Liver (tissue), 9 donors: ENCODE results near the gene NTMT1. TPM values are rescaled to one million over a fixed set of nuclear protein-coding genes. Genes with fewer than 3 reads are reported as not detected.

Source experiments
- DNase-seq: peaks from one replicate; pipeline ENCODE4 v3.0.0-alpha.2; 2017; ENCODE audit warnings: low spot score
- H3K27ac ChIP-seq, 2 donors: one replicate each; pipeline ENCODE4 v1.7.0; 2013; ENCODE audit warnings: inconsistent platforms in 2 of 2, low read length in 2 of 2, control low read depth in 1 of 2, low read depth in 1 of 2, mild to moderate bottlenecking in 1 of 2
- H3K27me3 ChIP-seq, 4 donors: one replicate each; pipeline versions ENCODE4 v1.6.1 to v1.7.0; 2013; ENCODE audit warnings: low read length in 3 of 4, inconsistent platforms in 1 of 4, mild to moderate bottlenecking in 1 of 4, moderate library complexity in 1 of 4; ENCODE audit not compliant: control insufficient read depth in 4 of 4, insufficient read depth in 4 of 4
- H3K36me3 ChIP-seq, 4 donors: one replicate each; pipeline versions ENCODE4 v1.6.1 to v1.7.0; 2013; ENCODE audit warnings: low read length in 3 of 4, mild to moderate bottlenecking in 3 of 4, low read depth in 1 of 4, moderate library complexity in 1 of 4; ENCODE audit not compliant: control insufficient read depth in 4 of 4, insufficient read depth in 3 of 4
- H3K4me1 ChIP-seq, 4 donors: one replicate each; pipeline versions ENCODE4 v1.6.1 to v1.7.0; 2013; ENCODE audit warnings: low read length in 3 of 4, mild to moderate bottlenecking in 3 of 4, moderate library complexity in 1 of 4; ENCODE audit not compliant: control insufficient read depth in 4 of 4, insufficient read depth in 4 of 4
- H3K4me3 ChIP-seq, 3 donors: one replicate each; pipeline versions ENCODE4 v1.6.1 to v1.7.0; 2013; ENCODE audit warnings: low read length in 3 of 3, control low read depth in 1 of 3, low read depth in 1 of 3, mild to moderate bottlenecking in 1 of 3
- H3K9ac ChIP-seq, 2 donors: one replicate each; pipeline ENCODE4 v1.7.0; 2013; ENCODE audit warnings: low read length in 2 of 2, mild to moderate bottlenecking in 2 of 2, moderate library complexity in 2 of 2, control low read depth in 1 of 2, low read depth in 1 of 2
- H3K9me3 ChIP-seq, 4 donors: one replicate each; pipeline versions ENCODE4 v1.6.1 to v1.7.0; 2013; ENCODE audit warnings: low read length in 3 of 4; ENCODE audit not compliant: control insufficient read depth in 4 of 4
- EGR1 ChIP-seq, 2 donors: IDR thresholded peaks; 2 replicates each; pipeline ENCODE4 v1.6.1; 2016 to 2018; ENCODE audit warnings: antibody characterized with exemption in 2 of 2, low read depth in 2 of 2
- FOXA1 ChIP-seq: IDR thresholded peaks from 2 replicates; pipeline ENCODE4 v1.6.1; 2016; ENCODE audit warnings: antibody characterized with exemption
- FOXA2 ChIP-seq: IDR thresholded peaks from 2 replicates; pipeline ENCODE4 v1.6.1; 2016; ENCODE audit warnings: antibody characterized with exemption
- GABPA ChIP-seq, 2 donors: IDR thresholded peaks in 1 of 2; conservative IDR thresholded peaks in 1 of 2; 2 replicates each; pipeline ENCODE4 v1.6.1; 2016; ENCODE audit warnings: antibody characterized with exemption in 2 of 2, mild to moderate bottlenecking in 1 of 2, moderate library complexity in 1 of 2
- HNF4G ChIP-seq: IDR thresholded peaks from 2 replicates; pipeline ENCODE4 v1.6.1; 2016; ENCODE audit warnings: antibody characterized with exemption
- JUND ChIP-seq, 2 donors: IDR thresholded peaks; 2 replicates each; pipeline ENCODE4 v1.6.1; 2016; ENCODE audit warnings: antibody characterized with exemption in 2 of 2
- RAD21 ChIP-seq, 2 donors: IDR thresholded peaks; 2 replicates each; pipeline ENCODE4 v1.6.1; 2016; ENCODE audit warnings: antibody characterized with exemption in 2 of 2, mild to moderate bottlenecking in 2 of 2
- RXRA ChIP-seq, 2 donors: IDR thresholded peaks; 2 replicates each; pipeline ENCODE4 v1.6.1; 2017 to 2018; ENCODE audit warnings: antibody characterized with exemption in 2 of 2, mild to moderate bottlenecking in 1 of 2
- SP1 ChIP-seq: IDR thresholded peaks from 2 replicates; pipeline ENCODE4 v1.6.1; 2018; ENCODE audit warnings: antibody characterized with exemption, mild to moderate bottlenecking
- TAF1 ChIP-seq: conservative IDR thresholded peaks from 2 replicates; pipeline ENCODE4 v1.6.1; 2016; ENCODE audit warnings: antibody characterized with exemption, mild to moderate bottlenecking
- YY1 ChIP-seq: IDR thresholded peaks from 2 replicates; pipeline ENCODE4 v1.6.1; 2016; ENCODE audit warnings: antibody characterized with exemption, mild to moderate bottlenecking
- WGBS: extraction: QIAGEN DNeasy Blood & Tissue Kit; methylation state at CpG from one replicate; pipeline ENCODE4 v1.1.7; 2013; 5-methylcytosine and 5-hydroxymethylcytosine counted together
- polyA plus RNA-seq, 2 donors: library from polyadenylated mRNA; stranded (reverse) in 1 of 2; unstranded in 1 of 2; fragments of 200-250 nt in 1 of 2; fragments of >200 nt in 1 of 2; fragmentation: Nextera tagmentation in 1 of 2; extraction: Ambion mirVana in 1 of 2; gene quantifications; one replicate each; pipeline versions ENCODE4 v1.2.1 to v1.2.3, GENCODE V29; 2013 to 2015
- total RNA-seq, 2 donors: library from RNA; depleted of rRNA; stranded (reverse); fragments of >200 nt; gene quantifications; one replicate each; pipeline ENCODE4 v1.2.3, GENCODE V29; 2014
- TF ChIP-seq, protein P1 (sequence below): IDR thresholded peaks from 2 replicates; pipeline ENCODE4 v1.6.1; 2016; ENCODE audit warnings: antibody characterized with exemption
- TF ChIP-seq, protein P2 (sequence below): IDR thresholded peaks from 2 replicates; pipeline ENCODE4 v1.6.1; 2016; ENCODE audit warnings: antibody characterized with exemption
- TF ChIP-seq, protein P3 (sequence below): IDR thresholded peaks from 2 replicates; pipeline ENCODE4 v1.6.1; 2016; ENCODE audit warnings: antibody characterized with exemption
- TF ChIP-seq, protein P4 (sequence below): IDR thresholded peaks from 2 replicates; pipeline ENCODE4 v1.6.1; 2016; ENCODE audit warnings: antibody characterized with exemption, mild to moderate bottlenecking
- donor health status: healthy.
- donor health status: healthy.
- donor health status: healthy.
- donor health status: healthy.
- donor health status: healthy.

NTMT1 gene
- total and polyA plus RNA-seq, 4 donors: 13.1 to 42.5 (median 26.2) TPM

DNA sequence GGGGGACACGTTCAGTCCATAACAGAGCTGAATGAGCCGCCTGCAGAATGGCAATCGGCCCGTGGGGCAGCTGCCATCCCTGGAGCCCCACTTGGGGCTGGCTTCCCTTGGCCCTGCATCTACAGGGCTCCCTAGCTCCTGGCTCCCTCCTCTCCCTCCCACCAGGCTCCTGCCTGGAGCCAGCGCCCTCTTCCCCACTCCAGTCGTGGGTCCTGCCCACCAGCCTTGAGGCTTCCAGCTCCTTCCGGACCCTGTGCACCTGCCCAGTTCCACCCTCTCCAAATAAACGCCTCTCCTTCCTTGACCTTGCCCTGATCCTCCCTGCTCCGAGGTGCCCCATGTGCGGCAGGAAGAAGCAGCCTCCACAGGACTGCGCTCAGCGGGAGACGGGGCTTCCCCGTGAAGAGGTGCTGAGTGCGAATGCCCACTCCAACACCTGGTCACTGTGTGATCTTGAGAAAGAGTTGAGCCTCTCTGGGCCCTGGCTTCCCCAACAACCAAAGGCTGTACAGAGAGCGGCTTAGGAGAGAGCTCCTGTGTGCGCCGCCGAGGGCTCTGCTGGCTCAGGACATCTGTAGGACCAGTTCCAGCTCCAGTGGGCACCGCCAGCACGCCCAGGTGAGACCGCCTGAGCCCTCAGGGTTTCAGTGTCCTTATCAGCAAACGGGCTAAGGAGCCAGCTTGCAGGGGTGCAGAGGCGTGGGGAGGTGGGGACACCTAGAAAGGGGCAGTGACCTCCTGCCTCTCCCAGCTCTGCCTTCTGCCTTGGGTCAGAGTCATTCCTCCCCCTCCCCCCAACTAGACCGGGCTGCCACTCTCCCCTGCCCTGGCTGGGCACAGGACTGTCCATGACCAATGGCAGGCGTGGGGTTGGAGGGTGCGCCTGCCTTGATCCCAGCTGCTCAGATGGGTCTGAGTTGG is 17.1 kb upstream of the NTMT1 start:
- Histone ChIP-seq H3K4me3 (no peak overlapping the region), H3K4me1 (peaks cover 10 to 33% (median 22%) of the 10 kb centered on the region in 4 donors)

DNA sequence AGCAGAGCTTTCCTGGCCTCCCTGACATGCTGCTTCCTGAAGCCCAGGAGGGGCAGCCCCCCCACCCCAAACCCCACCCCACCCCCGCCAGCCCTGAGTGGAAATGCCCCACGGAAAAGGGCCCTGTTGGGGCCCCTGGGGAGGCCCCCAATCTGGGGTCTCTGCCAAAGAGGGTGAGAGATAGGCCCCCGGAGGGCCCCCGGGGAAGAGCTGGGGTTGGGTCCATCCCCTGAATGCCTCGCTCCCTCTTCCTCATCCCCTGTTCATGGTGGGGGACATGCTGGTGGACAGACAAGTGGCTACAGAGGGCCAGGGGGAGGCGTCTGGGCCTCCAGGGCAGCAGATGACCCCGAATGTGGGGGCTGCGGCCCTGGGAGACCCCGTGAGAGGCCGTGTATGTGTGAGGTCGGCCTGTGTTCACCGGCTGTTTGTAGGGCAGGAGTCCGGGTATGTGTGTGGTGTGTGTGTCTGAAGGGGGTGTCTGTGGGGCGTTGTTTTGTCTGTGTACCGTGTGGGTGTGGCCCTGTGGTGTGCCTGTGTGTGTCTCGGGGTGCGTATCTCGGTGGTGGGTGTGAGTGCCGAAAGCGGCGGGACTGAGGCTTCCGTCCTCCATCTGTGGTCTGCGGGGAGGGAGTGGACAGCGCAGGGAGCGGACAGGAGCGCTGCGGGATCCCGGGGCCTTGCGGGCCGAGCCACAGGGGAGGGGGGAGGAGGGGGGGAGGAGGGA is 16.3 kb upstream of the NTMT1 start:
- Histone ChIP-seq H3K9ac (peak overlapping the region; percentile 18 to 41), H3K4me3 (peak overlapping the region in 1 of 3 donors; percentile 63), H3K4me1 (peaks cover 10 to 33% (median 22%) of the 10 kb centered on the region in 4 donors), H3K36me3 (no peaks in the 10 kb centered on the region), H3K9me3 (no peaks in the 10 kb centered on the region), H3K27me3 (no peaks in the 10 kb centered on the region), H3K27ac (peak overlapping the region; percentile 74 to 78)
- WGBS: 27% methylated on average over 28 of the region's 30 CpGs
- TF ChIP-seq EGR1 (IDR thresholded peaks at IDR 0.05; ENCODE audit: low read depth in 2 of 2): no peak
- DNase-seq: no peak

More for the DNA sequence above, 17.1 kb upstream of the NTMT1 start:
- Histone ChIP-seq H3K9me3 (no peaks in the 10 kb centered on the region), H3K27ac (peak overlapping the region; percentile 37 to 67), H3K9ac (no peak overlapping the region), H3K36me3 (no peaks in the 10 kb centered on the region), H3K27me3 (no peaks in the 10 kb centered on the region)
- DNase-seq: no peak
- TF ChIP-seq EGR1 (IDR thresholded peaks at IDR 0.05; ENCODE audit: low read depth in 2 of 2): no peak
- no peak for TF ChIP-seq JUND (IDR thresholded peaks at IDR 0.05)
- TF ChIP-seq, protein P1, sequence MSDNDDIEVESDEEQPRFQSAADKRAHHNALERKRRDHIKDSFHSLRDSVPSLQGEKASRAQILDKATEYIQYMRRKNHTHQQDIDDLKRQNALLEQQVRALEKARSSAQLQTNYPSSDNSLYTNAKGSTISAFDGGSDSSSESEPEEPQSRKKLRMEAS: no peak
- no peak for TF ChIP-seq TAF1
- no peak for TF ChIP-seq SP1
- peak in 1 of 2 donors; percentile 6 for TF ChIP-seq RXRA (IDR thresholded peaks at IDR 0.05)
- no peak for TF ChIP-seq GABPA (IDR thresholded peaks at IDR 0.05 in 1 of 2, conservative IDR thresholded peaks at IDR 0.05 in 1 of 2)
- TF ChIP-seq, protein P2, sequence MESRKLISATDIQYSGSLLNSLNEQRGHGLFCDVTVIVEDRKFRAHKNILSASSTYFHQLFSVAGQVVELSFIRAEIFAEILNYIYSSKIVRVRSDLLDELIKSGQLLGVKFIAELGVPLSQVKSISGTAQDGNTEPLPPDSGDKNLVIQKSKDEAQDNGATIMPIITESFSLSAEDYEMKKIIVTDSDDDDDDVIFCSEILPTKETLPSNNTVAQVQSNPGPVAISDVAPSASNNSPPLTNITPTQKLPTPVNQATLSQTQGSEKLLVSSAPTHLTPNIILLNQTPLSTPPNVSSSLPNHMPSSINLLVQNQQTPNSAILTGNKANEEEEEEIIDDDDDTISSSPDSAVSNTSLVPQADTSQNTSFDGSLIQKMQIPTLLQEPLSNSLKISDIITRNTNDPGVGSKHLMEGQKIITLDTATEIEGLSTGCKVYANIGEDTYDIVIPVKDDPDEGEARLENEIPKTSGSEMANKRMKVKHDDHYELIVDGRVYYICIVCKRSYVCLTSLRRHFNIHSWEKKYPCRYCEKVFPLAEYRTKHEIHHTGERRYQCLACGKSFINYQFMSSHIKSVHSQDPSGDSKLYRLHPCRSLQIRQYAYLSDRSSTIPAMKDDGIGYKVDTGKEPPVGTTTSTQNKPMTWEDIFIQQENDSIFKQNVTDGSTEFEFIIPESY: no peak
- TF ChIP-seq, protein P3, sequence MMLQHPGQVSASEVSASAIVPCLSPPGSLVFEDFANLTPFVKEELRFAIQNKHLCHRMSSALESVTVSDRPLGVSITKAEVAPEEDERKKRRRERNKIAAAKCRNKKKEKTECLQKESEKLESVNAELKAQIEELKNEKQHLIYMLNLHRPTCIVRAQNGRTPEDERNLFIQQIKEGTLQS: no peak
- WGBS: 77% methylated on average over 27 of the region's 27 CpGs

DNA sequence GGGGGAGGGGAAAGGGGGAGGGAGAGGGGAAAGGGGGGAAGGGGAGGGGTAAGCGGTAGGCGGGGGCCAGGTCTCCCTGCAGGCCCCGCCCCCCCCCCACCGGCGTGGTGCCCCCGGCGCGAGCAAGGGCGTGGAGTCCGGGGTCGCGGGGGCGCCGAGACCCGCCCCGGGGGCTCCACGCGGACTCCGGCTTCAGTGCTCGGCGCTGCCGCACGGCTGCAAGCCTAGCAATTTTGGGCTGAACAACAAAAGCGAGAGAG is 15.8 kb upstream of the NTMT1 start:
- no peaks in the 10 kb centered on the region for H3K9me3 ChIP-seq
- H3K36me3 ChIP-seq: no peaks in the 10 kb centered on the region
- TF ChIP-seq, protein P4, sequence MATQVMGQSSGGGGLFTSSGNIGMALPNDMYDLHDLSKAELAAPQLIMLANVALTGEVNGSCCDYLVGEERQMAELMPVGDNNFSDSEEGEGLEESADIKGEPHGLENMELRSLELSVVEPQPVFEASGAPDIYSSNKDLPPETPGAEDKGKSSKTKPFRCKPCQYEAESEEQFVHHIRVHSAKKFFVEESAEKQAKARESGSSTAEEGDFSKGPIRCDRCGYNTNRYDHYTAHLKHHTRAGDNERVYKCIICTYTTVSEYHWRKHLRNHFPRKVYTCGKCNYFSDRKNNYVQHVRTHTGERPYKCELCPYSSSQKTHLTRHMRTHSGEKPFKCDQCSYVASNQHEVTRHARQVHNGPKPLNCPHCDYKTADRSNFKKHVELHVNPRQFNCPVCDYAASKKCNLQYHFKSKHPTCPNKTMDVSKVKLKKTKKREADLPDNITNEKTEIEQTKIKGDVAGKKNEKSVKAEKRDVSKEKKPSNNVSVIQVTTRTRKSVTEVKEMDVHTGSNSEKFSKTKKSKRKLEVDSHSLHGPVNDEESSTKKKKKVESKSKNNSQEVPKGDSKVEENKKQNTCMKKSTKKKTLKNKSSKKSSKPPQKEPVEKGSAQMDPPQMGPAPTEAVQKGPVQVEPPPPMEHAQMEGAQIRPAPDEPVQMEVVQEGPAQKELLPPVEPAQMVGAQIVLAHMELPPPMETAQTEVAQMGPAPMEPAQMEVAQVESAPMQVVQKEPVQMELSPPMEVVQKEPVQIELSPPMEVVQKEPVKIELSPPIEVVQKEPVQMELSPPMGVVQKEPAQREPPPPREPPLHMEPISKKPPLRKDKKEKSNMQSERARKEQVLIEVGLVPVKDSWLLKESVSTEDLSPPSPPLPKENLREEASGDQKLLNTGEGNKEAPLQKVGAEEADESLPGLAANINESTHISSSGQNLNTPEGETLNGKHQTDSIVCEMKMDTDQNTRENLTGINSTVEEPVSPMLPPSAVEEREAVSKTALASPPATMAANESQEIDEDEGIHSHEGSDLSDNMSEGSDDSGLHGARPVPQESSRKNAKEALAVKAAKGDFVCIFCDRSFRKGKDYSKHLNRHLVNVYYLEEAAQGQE: no peak
- TF ChIP-seq HNF4G: no peak
- no peak for TF ChIP-seq FOXA2
- no peak for TF ChIP-seq EGR1 (IDR thresholded peaks at IDR 0.05; ENCODE audit: low read depth in 2 of 2)
- TF ChIP-seq, protein P2: no peak
- TF ChIP-seq, protein P3: no peak
- TF ChIP-seq TAF1: no peak
- TF ChIP-seq RAD21 (IDR thresholded peaks at IDR 0.05): no peak
- TF ChIP-seq GABPA (IDR thresholded peaks at IDR 0.05 in 1 of 2, conservative IDR thresholded peaks at IDR 0.05 in 1 of 2): no peak
- TF ChIP-seq FOXA1: no peak
- TF ChIP-seq SP1: no peak
- TF ChIP-seq YY1: no peak
- peaks cover 10 to 33% (median 22%) of the 10 kb centered on the region in 4 donors for H3K4me1 ChIP-seq
- H3K4me3 ChIP-seq: peak overlapping the region in 2 of 3 donors; percentile 63 to 65
- peak overlapping the region in 1 of 2 donors; percentile 78 for H3K9ac ChIP-seq
- no peak for DNase-seq
- no peaks in the 10 kb centered on the region for H3K27me3 ChIP-seq
- peak overlapping the region; percentile 76 to 86 for H3K27ac ChIP-seq
- WGBS: under 1% methylated on average over 24 of the region's 24 CpGs
